NCI-H2196 (cell line): ENCODE data around the gene ZNF513.

ENCODE experiments used
- DNase-seq: peaks from one replicate; lab custom pipeline; 2025; ENCODE audit not compliant: unreplicated experiment; lab: John Stamatoyannopoulos, UW

Gene ZNF513

GRCh38 chr2:27381577-27382181, 1.1 kb upstream of the ZNF513 start:
- DNase-seq: no peak

- peak; percentile 69 for DNase-seq
These were observed 503 bp downstream of the ZNF513 start for GRCh38 chr2:27379836-27380625.

GRCh38 chr2:27379383-27379835, 1.1 kb downstream of the ZNF513 start:
- no peak for DNase-seq

- DNase-seq: no peak
These were observed 1.7 kb downstream of the ZNF513 start for GRCh38 chr2:27378809-27379290.

DNA sequence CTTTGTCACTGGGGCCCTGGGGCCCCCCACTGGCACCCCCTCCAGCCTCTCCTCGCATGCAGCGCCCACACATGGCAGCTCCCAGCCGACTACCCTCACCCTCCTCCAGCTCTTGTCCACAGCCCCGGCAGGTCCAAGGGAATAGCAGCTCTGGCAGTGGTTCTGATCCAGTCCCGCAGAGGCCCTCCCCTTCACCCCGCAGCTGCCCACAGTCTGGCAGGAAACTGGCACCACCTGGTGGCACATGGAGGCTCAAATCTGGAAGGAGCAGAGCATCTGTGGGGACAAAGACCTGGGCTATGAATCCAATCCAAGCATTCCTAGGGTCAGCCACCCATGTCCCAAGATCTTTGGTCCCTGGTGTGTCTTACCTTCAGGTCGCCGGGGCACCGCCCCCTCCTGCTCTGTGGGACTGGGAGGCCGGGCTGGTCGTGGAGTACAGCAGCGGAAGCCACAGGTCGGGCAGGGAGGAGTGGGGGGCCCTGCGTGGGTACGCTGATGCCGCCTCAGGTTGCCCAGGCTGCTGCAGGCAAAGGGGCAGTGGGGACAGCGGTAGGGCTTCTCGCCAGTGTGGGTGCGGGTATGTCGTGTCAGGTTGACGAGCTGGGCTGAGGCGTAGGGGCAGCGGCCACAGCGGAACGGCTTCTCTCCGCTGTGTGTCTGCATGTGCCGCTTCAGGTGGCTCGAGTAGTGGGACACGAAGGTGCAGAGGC, 2.3 kb downstream of the ZNF513 start:
- peak; percentile 54 for DNase-seq

DNA sequence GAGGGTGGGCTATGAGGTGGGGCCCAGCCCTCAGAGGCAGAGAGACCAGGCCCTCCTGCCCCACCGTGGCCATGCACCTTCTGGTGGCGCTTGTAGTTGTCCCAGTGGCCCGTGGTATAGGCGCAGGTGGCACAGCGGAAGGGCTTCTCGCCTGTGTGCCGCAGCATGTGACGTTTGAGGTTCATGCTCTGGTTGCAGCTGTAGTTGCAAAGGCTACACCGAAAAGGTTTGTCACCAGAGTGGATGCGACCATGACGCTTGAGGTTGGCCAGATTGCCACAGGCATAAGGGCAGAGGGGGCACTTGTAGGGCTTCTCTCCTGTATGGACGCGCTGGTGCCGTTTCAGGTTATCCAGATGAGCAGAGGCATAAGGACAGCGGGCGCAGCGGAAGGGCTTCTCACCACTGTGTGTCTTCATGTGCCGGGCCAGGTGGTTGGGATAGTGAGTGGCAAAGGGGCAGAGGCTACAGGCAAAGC, 2.9 kb downstream of the ZNF513 start:
- DNase-seq: no peak

- no peak for DNase-seq
These were observed 3.5 kb downstream of the ZNF513 start for GRCh38 chr2:27376866-27377617.

GRCh38 chr2:27376151-27376865, 4.2 kb downstream of the ZNF513 start:
- DNase-seq: no peak

DNA sequence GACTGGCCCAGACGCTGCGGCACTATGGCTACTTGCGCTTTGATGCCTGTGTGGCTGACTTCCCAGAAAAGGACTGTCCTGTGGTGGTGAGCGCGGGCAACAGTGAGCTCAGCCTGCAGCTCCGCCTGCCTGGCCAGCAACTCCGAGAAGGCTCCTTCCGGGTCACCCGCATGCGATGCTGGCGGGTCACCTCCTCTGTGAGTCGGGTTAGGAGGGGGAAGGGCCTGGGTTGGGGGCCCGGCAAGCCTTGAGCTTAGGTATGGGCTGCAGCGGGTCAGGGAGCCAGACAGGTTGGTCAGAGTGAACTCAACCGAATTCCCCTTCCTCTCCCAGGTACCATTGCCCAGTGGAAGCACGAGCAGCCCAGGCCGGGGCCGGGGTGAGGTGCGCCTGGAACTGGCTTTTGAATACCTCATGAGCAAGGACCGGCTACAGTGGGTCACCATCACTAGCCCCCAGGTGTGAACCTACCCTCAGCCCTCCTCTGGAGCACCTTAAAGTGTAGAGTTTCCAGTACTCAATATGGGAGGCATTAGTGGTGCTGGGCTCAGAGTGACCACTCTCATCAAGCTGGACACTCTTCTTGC, 4.9 kb downstream of the ZNF513 start:
- DNase-seq: no peak

DNA sequence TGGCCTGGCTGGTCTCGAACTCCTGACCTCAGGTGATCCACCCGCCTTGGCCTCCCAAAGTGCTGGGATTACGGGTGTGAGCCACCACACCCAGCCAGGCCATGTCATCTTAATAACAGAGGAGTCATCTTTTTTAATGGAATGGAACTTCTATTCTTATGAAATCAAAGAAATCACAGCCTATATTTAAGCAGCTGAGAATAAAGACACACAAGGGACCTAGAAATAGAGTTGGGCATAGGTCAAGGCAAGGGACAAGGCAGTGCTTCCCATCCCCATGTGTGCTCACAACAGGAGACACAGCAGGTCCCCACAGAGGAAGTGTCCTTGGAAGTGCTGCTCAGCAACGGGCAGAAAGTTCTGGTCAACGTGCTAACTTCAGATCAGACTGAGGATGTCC, 7.0 kb downstream of the ZNF513 start:
- DNase-seq: no peak

GRCh38 chr2:27372937-27373336, 7.6 kb downstream of the ZNF513 start:
- DNase-seq: no peak

DNA sequence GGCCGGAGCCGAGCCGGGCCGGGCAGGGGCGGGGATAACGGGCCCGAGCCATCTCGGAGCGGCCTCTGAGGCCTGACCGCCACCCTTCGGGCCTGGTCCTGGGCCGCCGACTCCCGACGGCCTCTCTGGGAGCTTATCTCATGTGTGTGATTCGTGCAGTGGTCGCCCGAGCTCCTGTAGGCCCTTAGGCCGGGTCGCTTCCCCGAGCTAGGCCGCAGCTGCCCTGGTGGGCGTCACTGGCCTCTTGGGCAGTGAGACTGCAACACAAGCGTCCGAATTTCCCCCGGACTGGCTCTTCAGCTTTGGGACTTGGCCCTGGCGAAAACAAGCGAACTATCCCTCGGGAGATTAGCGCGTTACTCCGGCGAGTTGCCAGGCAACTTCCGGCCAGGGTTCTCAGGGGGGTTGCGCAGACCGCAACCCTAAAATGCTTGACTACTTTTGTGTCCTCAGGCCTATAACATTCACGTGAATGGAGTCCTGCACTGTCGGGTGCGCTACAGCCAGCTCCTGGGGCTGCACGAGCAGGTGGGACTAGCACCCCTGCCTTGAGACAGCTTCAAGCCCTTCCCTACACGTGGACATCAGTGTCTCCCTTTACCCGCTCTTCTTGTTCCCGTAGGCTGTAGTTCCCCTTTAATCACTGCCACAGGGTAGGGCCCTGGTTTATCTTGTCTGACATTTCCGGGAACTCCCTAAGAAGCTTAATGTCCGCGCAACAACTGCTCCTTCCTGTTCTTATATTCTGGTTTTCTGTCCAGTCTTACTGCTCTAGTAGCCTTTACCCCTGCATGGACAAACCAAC, 9.5 kb downstream of the ZNF513 start:
- no peak for DNase-seq

GRCh38 chr2:27370026-27370815, 10.3 kb downstream of the ZNF513 start, which contains the start of the genes EIF2B4 and SNX17:
EIF2B4 (minus strand) TSS chr2:27370338; CDS start chr2:27370314, 24 bp downstream.
SNX17 (plus strand) TSS chr2:27370616; CDS start chr2:27370744, 128 bp downstream.
- peak; percentile 97 for DNase-seq

DNA sequence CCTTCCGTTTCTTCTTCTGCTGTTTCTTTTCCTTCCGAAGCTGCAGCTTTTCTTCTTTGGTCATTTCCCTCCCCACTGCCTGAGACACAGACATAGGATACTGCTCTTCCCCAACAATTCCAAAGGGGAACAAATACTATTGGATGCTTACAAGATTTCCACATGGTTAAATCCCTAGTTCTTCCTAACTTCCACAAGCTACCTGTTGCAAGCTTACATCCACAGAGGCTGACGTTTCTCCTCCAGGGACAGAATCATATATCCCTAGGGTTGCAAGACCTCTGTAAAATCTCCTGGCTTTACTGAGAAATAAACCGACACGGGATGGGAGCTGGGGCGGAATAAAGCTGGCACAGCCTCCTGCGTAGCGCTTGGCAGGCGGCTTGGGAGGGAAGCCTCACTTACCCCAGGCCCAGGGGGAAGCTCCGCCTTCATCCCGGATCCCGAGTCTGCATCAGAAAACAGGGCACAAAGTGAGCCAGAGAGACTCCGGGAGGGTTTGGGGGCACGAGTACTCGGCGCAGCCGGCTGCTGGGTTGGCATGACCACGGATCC, 11.0 kb downstream of the ZNF513 start:
- DNase-seq: peak; percentile 45

GRCh38 chr2:27363933-27364332, 16.6 kb downstream of the ZNF513 start:
- DNase-seq: no peak

DNA sequence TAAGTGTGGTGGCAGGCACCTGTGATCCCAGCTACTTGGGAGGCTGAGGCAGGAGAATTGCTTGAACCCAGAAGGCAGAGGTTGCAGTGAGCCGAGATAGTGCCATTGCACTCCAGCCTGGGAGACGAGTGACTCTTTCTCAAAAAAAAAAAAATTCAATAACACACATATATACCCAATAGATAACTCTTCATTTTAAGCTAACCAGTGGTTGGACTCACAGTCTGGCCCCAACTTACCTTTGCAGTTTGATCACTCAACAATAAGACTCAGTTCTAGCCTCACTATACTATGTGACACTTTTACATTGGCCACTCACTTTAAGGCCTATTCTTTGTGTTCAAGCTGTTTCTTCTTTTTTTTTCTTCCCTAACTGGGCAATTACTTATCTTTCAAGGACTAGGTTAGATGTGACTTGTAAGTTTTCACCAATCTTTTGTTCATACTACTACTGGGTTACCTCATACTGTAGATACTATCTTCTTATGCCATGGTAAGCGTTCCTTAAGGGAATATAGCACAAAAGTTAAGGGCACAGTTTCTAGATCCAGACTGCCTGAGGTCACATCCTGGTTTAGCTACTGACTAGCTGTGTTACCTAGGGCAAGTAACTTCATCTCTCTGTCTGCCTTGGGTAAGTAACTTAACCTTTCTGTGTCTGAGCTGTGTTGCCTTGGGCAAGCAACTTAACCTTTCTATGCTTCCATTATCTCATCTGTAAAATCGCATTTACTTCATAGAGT, 17.7 kb downstream of the ZNF513 start:
- DNase-seq: no peak
